Measurements from ENCODE around the gene PSMB10. TPM values are rescaled to one million over a fixed set of nuclear protein-coding genes. Genes with fewer than 3 reads are reported as not detected.

PSMB10 gene
- total and polyA plus RNA-seq, 2 of the 4 experiments (the other 2 are of a cell fraction), result 28.7 to 36.7 TPM

- no peak overlapping the region for H3K4me3 ChIP-seq (ENCODE audit: insufficient read depth, low read depth, low read length)
- H3K14ac ChIP-seq (replicated peaks; ENCODE audit: low read depth, low read length), result no peak overlapping the region
- no peak overlapping the region for H2BK5ac ChIP-seq (ENCODE audit: low read depth, low read length, poor library complexity, severe bottlenecking)
- H3K27me3 ChIP-seq (ENCODE audit: control insufficient read depth, insufficient read depth, low read length), result no peaks in the 10 kb centered on the region
- H2BK15ac ChIP-seq (ENCODE audit: low read depth, low read length), result no peak overlapping the region
- H4K5ac ChIP-seq (ENCODE audit: low read depth, low read length), result no peak overlapping the region
- POLR2A ChIA-PET (ENCODE audit: unreplicated experiment), result interaction anchor here (1.1 kb wide), 1 partner anchor 9 kb away, joined by 3 read pairs; no protein-coding TSS in a partner anchor
- H3K4me1 ChIP-seq (ENCODE audit: control insufficient read depth, insufficient read depth, low read length), result peaks cover 23% of the 10 kb centered on the region
- in situ Hi-C loops (cut with MboI; ENCODE audit: low sequenced_read_pairs) (no loop called here), intact Hi-C loops (cut with micrococcal nuclease) (no loop called here), dilution Hi-C loops (cut with HindIII; ENCODE audit: low sequenced_read_pairs, unreplicated experiment) (no loop called here)
- H3K18ac ChIP-seq (ENCODE audit: low read depth, low read length), result no peak overlapping the region
- H3K79me1 ChIP-seq (ENCODE audit: low read depth in 1 of 2, low read length in 2 of 2), result peaks cover 17 to 61% of the 10 kb centered on the region in 2 experiments
- 100% methylated on average over 2 of the region's 7 CpGs; no CpG with 5 or more reads in 1 of the 2 experiments for WGBS, 2 experiments (ENCODE audit: extremely low coverage in 2 of 2, insufficient read length in 1 of 2)
- H3K23ac ChIP-seq (ENCODE audit: low read depth, low read length), result 0 out of 2 replicates have a peak overlapping the region, but pooled peaks have one; percentile 4
- no peak overlapping the region for H2AK5ac ChIP-seq (ENCODE audit: low read depth, low read length)
- H4K91ac ChIP-seq (ENCODE audit: insufficient read depth, low read depth, low read length), result no peak overlapping the region
- H3K9ac ChIP-seq (ENCODE audit: low read depth, low read length), result no peak overlapping the region
- H2BK120ac ChIP-seq (ENCODE audit: low read depth, low read length), result no peak overlapping the region
- DNase-seq (peak; percentile 24), ATAC-seq (ENCODE audit: low read depth) (peak; percentile 19; the same call in 1 of the 2 replicates)
- H2AFZ ChIP-seq (replicated peaks; ENCODE audit: low read length, poor library complexity), result no peak overlapping the region
- TF ChIP-seq BHLHE40 (IDR thresholded peaks at IDR 0.05; ENCODE audit: low read depth, low read length), result no peak
- TF ChIP-seq, protein P1, sequence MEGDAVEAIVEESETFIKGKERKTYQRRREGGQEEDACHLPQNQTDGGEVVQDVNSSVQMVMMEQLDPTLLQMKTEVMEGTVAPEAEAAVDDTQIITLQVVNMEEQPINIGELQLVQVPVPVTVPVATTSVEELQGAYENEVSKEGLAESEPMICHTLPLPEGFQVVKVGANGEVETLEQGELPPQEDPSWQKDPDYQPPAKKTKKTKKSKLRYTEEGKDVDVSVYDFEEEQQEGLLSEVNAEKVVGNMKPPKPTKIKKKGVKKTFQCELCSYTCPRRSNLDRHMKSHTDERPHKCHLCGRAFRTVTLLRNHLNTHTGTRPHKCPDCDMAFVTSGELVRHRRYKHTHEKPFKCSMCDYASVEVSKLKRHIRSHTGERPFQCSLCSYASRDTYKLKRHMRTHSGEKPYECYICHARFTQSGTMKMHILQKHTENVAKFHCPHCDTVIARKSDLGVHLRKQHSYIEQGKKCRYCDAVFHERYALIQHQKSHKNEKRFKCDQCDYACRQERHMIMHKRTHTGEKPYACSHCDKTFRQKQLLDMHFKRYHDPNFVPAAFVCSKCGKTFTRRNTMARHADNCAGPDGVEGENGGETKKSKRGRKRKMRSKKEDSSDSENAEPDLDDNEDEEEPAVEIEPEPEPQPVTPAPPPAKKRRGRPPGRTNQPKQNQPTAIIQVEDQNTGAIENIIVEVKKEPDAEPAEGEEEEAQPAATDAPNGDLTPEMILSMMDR (conservative IDR thresholded peaks at IDR 0.05; ENCODE audit: low read depth, low read length), result no peak
- TF ChIP-seq USF2 (IDR thresholded peaks at IDR 0.05; ENCODE audit: low read depth, low read length), result no peak
- no peak for TF ChIP-seq CEBPB (IDR thresholded peaks at IDR 0.05; ENCODE audit: low read depth, low read length)
- no peak for TF ChIP-seq MXI1 (IDR thresholded peaks at IDR 0.05; ENCODE audit: borderline replicate concordance, low read depth, low read length)
- TF ChIP-seq RAD21 (IDR thresholded peaks at IDR 0.05; ENCODE audit: low read length), result no peak
- no peak for TF ChIP-seq NFE2L2 (IDR thresholded peaks at IDR 0.05; ENCODE audit: low read depth, low read length)
- TF ChIP-seq RCOR1 (IDR thresholded peaks at IDR 0.05; ENCODE audit: insufficient replicate concordance, low read length), result no peak
- TF ChIP-seq SMC3 (IDR thresholded peaks at IDR 0.05; ENCODE audit: low read depth, low read length), result no peak
- TF ChIP-seq, protein P2, sequence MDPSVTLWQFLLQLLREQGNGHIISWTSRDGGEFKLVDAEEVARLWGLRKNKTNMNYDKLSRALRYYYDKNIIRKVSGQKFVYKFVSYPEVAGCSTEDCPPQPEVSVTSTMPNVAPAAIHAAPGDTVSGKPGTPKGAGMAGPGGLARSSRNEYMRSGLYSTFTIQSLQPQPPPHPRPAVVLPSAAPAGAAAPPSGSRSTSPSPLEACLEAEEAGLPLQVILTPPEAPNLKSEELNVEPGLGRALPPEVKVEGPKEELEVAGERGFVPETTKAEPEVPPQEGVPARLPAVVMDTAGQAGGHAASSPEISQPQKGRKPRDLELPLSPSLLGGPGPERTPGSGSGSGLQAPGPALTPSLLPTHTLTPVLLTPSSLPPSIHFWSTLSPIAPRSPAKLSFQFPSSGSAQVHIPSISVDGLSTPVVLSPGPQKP (IDR thresholded peaks at IDR 0.05; ENCODE audit: borderline replicate concordance, low read depth, low read length), result no peak
- TF ChIP-seq MAZ (IDR thresholded peaks at IDR 0.05; ENCODE audit: borderline replicate concordance, low read depth, low read length), result no peak
- TF ChIP-seq MAFK (IDR thresholded peaks at IDR 0.05; ENCODE audit: low read depth, low read length), result no peak
- no peak overlapping the region for H3K27ac ChIP-seq (ENCODE audit: insufficient read depth, low read length)
- H3K9me1 ChIP-seq (ENCODE audit: insufficient read depth, low read length), result peaks cover 34% of the 10 kb centered on the region
- no peaks in the 10 kb centered on the region for H3K9me3 ChIP-seq (ENCODE audit: control insufficient read depth, insufficient read depth, low read length)
- H2AK9ac ChIP-seq (replicated peaks; ENCODE audit: low read depth, low read length, poor library complexity), result peak overlapping the region; percentile 22
- CTCF ChIA-PET, result interaction anchor here (0.6 to 1.2 kb wide), 2 partner anchors 99 to 124 kb away, joined by 3 read pairs; no protein-coding TSS in a partner anchor
- H3K4me2 ChIP-seq (ENCODE audit: low read depth, low read length), result no peak overlapping the region
- no TSS peak for BruUV-seq (replicated peaks)
- no peak overlapping the region for H4K8ac ChIP-seq (ENCODE audit: low read depth in 2 of 2, low read length in 2 of 2)
- H4K20me1 ChIP-seq (ENCODE audit: insufficient read depth, low read length), result peaks cover 54% of the 10 kb centered on the region
- no peak overlapping the region for H3K56ac ChIP-seq (ENCODE audit: extremely low read depth, insufficient read depth, low read length)
- H3K4ac ChIP-seq (ENCODE audit: low read depth, low read length), result no peak overlapping the region; the same call in 1 of the 2 replicates
- H3K36me3 ChIP-seq (ENCODE audit: control insufficient read depth, insufficient read depth, low read length), result peaks cover 15% of the 10 kb centered on the region
- H2BK20ac ChIP-seq (ENCODE audit: low read depth, low read length), result no peak overlapping the region
These were observed 20.6 kb downstream of the PSMB10 start for GRCh38 chr16:67915831-67916723.

Measured in IMR-90 (cell line).